GM12865 (cell line): ENCODE measurements around the gene SMARCA4.

Experiments
- DNase-seq: peaks from one replicate; pipeline ENCODE4 v3.0.0; 2010; ENCODE audit warnings: low read depth
- H3K4me3 ChIP-seq: 2 replicates; pipeline ENCODE4 v1.5.1; 2011; ENCODE audit warnings: mild to moderate bottlenecking, low read depth, low read length, control low read depth
- CTCF ChIP-seq: IDR thresholded peaks from 2 replicates; pipeline ENCODE4 v1.5.1; 2011; ENCODE audit warnings: low read length, control low read depth, low read depth, inconsistent platforms; ENCODE audit not compliant: insufficient read depth; ENCODE audit errors: missing control alignments

Gene SMARCA4

DNA sequence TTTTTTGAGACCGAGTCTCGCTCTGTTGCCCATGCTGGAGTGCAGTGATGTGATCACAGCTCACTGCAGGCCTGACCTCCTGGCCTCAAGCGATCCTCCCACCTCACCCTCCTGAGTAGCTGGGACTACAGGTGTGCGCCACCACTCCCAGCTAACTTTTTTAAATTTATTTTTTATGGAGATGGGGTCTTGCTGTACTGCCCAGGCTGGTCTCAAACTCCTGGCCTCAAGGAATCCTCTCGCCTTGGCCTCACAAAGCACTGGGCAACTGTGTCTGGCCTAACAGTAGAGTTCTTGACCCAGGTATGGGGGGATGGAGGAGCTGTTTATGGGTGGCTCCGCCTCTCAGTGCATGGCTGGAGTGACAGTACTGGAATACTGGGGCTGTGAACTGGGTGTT, 59.6 kb downstream of the SMARCA4 start:
- no peak for DNase-seq
- no peak for TF ChIP-seq CTCF

GRCh38 chr19:11020982-11021759, 60.3 kb downstream of the SMARCA4 start:
- no peak for DNase-seq
- H3K4me3 ChIP-seq = no peak overlapping the region
- TF ChIP-seq CTCF = no peak

More for the DNA sequence above, 59.6 kb downstream of the SMARCA4 start:
- no peak overlapping the region for H3K4me3 ChIP-seq

DNA sequence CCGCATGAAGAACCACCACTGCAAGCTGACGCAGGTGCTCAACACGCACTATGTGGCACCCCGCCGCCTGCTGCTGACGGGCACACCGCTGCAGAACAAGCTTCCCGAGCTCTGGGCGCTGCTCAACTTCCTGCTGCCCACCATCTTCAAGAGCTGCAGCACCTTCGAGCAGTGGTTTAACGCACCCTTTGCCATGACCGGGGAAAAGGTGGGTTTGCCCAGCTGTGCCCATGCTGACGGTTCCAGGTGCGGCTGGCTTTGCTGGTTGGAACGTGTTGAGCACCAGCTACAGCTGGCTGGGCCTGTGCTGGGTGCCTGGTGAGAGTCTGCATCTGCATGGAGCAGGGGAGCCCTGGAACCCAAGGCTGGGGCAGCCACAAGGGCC, 60.9 kb downstream of the SMARCA4 start:
- H3K4me3 ChIP-seq = no peak overlapping the region
- no peak for TF ChIP-seq CTCF
- no peak for DNase-seq

- H3K4me3 ChIP-seq = no peak overlapping the region
- DNase-seq = no peak
- no peak for TF ChIP-seq CTCF
Observed at GRCh38 chr19:11023016-11023415, 62.2 kb downstream of the SMARCA4 start.

GRCh38 chr19:11023710-11024109, 62.9 kb downstream of the SMARCA4 start:
- no peak for DNase-seq
- no peak overlapping the region for H3K4me3 ChIP-seq
- TF ChIP-seq CTCF = no peak

DNA sequence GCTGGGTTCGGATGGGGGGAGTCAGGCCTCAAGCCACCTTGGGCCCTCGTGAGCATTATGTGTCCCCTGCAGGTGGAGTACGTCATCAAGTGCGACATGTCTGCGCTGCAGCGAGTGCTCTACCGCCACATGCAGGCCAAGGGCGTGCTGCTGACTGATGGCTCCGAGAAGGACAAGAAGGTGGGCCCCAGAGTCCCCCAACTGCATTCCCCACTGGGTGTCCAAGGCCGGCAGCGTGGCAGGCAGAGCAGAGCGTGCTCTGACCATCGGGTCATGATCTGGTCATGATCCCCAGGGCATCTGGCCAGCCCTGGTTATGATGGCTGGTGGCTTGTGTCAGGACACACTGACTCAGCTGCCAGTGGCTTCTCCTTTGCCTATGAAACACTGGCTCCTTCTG, 63.4 kb downstream of the SMARCA4 start:
- DNase-seq = no peak
- TF ChIP-seq CTCF = no peak
- H3K4me3 ChIP-seq = no peak overlapping the region

GRCh38 chr19:11025006-11025405, 64.2 kb downstream of the SMARCA4 start:
- no peak for DNase-seq
- no peak for TF ChIP-seq CTCF
- no peak overlapping the region for H3K4me3 ChIP-seq
